H1 (cell line): Measurements from ENCODE around the gene HHIP. TPM values are rescaled to one million over a fixed set of nuclear protein-coding genes. Genes with fewer than 3 reads are reported as not detected.

Source experiments
- ATF3 ChIP-seq: IDR thresholded peaks from 2 replicates; pipeline ENCODE4 v1.6.1; 2011; ENCODE audit warnings: low read depth, mild to moderate bottlenecking, low read length; ENCODE audit not compliant: insufficient read depth
- BRCA1 ChIP-seq: IDR thresholded peaks from 2 replicates; pipeline ENCODE4 v1.6.1; 2012; ENCODE audit warnings: low read depth, low read length, improper control_type of control experiment
- CHD7 ChIP-seq: fragments of 300-600 bp; sonication (generic); IDR thresholded peaks from 2 replicates; pipeline ENCODE4 v1.7.1; 2012; ENCODE audit warnings: low read length, moderate library complexity, mild to moderate bottlenecking, inconsistent platforms; ENCODE audit not compliant: insufficient replicate concordance
- JUND ChIP-seq: IDR thresholded peaks from 2 replicates; pipeline ENCODE4 v1.6.1; 2011; ENCODE audit warnings: mild to moderate bottlenecking, improper control_type of control experiment, low read length
- MAX ChIP-seq: IDR thresholded peaks from 2 replicates; pipeline ENCODE4 v1.6.1; 2012; ENCODE audit warnings: inconsistent platforms
- POU5F1 ChIP-seq: IDR thresholded peaks from 2 replicates; pipeline ENCODE4 v1.6.1; 2011; ENCODE audit warnings: low read depth, mild to moderate bottlenecking, low read length, moderate library complexity
- RNF2 ChIP-seq: fragments of 200-900, 300-1000 bp; sonication (generic); IDR thresholded peaks from 2 replicates; pipeline ENCODE4 v1.7.1; 2016; ENCODE audit warnings: borderline replicate concordance, low read depth, mild to moderate bottlenecking, antibody characterized with exemption, low read length; ENCODE audit not compliant: poor library complexity, severe bottlenecking; ENCODE audit errors: missing control alignments
- RXRA ChIP-seq: IDR thresholded peaks from 2 replicates; pipeline ENCODE4 v1.6.1; 2011; ENCODE audit warnings: low read depth, mild to moderate bottlenecking, low read length, moderate library complexity; ENCODE audit not compliant: insufficient read depth
- SP1 ChIP-seq: IDR thresholded peaks from 2 replicates; pipeline ENCODE4 v1.6.1; 2011; ENCODE audit warnings: low read depth, low read length
- TAF1 ChIP-seq: IDR thresholded peaks from 2 replicates; pipeline ENCODE4 v1.6.1; 2011; ENCODE audit warnings: mild to moderate bottlenecking, low read depth, low read length
- polyA plus RNA-seq, 7 experiments: library from polyadenylated mRNA; depleted of rRNA in 3 of 7; stranded (reverse) in 5 of 7; unstranded in 2 of 7; fragments of >200 nt in 5 of 7; fragments of 200-250 nt in 2 of 7; gene quantifications; 1 replicate in 5 of 7; 2 replicates in 1 of 7; 4 replicates in 1 of 7; pipeline versions ENCODE4 v1.2.1 to v1.2.3, GENCODE V29; 2011 to 2013; ENCODE audit warnings: missing spikeins in 2 of 7, mixed read lengths in 2 of 7
- total RNA-seq: library from RNA; stranded (reverse); fragmentation: NEBNext Ultra II Directional; extraction: Animal tissue kit (Norgen Biotek cat#: 25700); gene quantifications from 2 replicates; pipeline ENCODE4 v1.2.1, GENCODE V29; 2021

Gene HHIP
- total and polyA plus RNA-seq, 2 of the 8 experiments (the other 6 are each of a cell fraction or from before 2014, with no cell fraction given) = 0.05 to 1.3 TPM

- TF ChIP-seq RXRA (no peak), TAF1 (no peak), POU5F1 (no peak), SP1 (no peak), CHD7 (no peak), JUND (no peak), MAX (no peak), BRCA1 (no peak), ATF3 (no peak), RNF2 (no peak)
These were observed 18.0 kb downstream of the HHIP start (continued) for GRCh38 chr4:144663834-144664475.
